Smooth muscle cell (in vitro differentiated cells): ENCODE data around the gene SPINT4. TPM values are rescaled to one million over a fixed set of nuclear protein-coding genes. Genes with fewer than 3 reads are reported as not detected.

Source experiments
- DNase-seq: peaks from one replicate; lab custom pipeline; 2025; ENCODE audit not compliant: unreplicated experiment; lab: John Stamatoyannopoulos, UW
- H2AFZ ChIP-seq: fragments of 200-600 bp; sonication (generic); 2 replicates; pipeline ENCODE4 v1.6.0; 2016; ENCODE audit warnings: antibody characterized with exemption, low read depth, mild to moderate bottlenecking
- H3F3A ChIP-seq: fragments of 200-600 bp; sonication (generic); 2 replicates; pipeline ENCODE4 v1.6.0; 2017; ENCODE audit warnings: antibody characterized with exemption, low read depth
- H3K27ac ChIP-seq: fragments of 200-600 bp; sonication (generic); 2 replicates; pipeline ENCODE4 v1.5.1; 2016; ENCODE audit warnings: low read depth, mild to moderate bottlenecking
- H3K27me3 ChIP-seq: fragments of 200-600 bp; sonication (generic); 2 replicates; pipeline ENCODE4 v1.6.1; 2016; ENCODE audit warnings: low read depth, mild to moderate bottlenecking
- H3K36me3 ChIP-seq: fragments of 200-600 bp; sonication (generic); 2 replicates; pipeline ENCODE4 v1.5.1; 2016; ENCODE audit warnings: low read depth
- H3K4me1 ChIP-seq: fragments of 200-600 bp; sonication (generic); 2 replicates; pipeline ENCODE4 v1.5.1; 2016; ENCODE audit warnings: low read depth
- H3K4me2 ChIP-seq: fragments of 200-600 bp; sonication (generic); 2 replicates; pipeline ENCODE4 v1.6.0; 2016; ENCODE audit warnings: mild to moderate bottlenecking
- H3K4me3 ChIP-seq: fragments of 200-600 bp; sonication (generic); 2 replicates; pipeline ENCODE4 v1.5.1; 2016; ENCODE audit warnings: mild to moderate bottlenecking
- H3K79me2 ChIP-seq: fragments of 200-600 bp; sonication (generic); 2 replicates; pipeline ENCODE4 v1.6.0; 2016; ENCODE audit warnings: low read depth, mild to moderate bottlenecking
- H3K9ac ChIP-seq: fragments of 200-600 bp; sonication (generic); 2 replicates; pipeline ENCODE4 v1.6.0; 2016; ENCODE audit warnings: low read depth
- H3K9me3 ChIP-seq: fragments of 200-600 bp; sonication (generic); replicated peaks from 2 replicates; pipeline ENCODE4 v1.5.1; 2016; ENCODE audit warnings: low read depth
- H4K20me1 ChIP-seq: fragments of 200-600 bp; sonication (generic); 2 replicates; pipeline ENCODE4 v1.6.0; 2016; ENCODE audit warnings: low read depth
- CTCF ChIP-seq: fragments of 200-600 bp; sonication (generic); IDR thresholded peaks from 2 replicates; pipeline ENCODE4 v1.5.1; 2017; ENCODE audit warnings: borderline replicate concordance, mild to moderate bottlenecking, antibody characterized with exemption; ENCODE audit not compliant: insufficient read depth, poor library complexity, severe bottlenecking
- WGBS: methylation state at CpG from one replicate; pipeline ENCODE4 v1.1.7; 2016; ENCODE audit warnings: low lambda C conversion rate; 5-methylcytosine and 5-hydroxymethylcytosine counted together
- microRNA-seq: library from miRNA; unstranded; fragments of <30 nt; microRNA quantifications from one replicate; pipeline ENCODE4, GENCODE V29; 2016; ENCODE audit warnings: borderline number of aligned reads
- polyA plus RNA-seq: library from polyadenylated mRNA; unstranded; fragments of >200 nt; fragmentation: Nextera tagmentation; extraction: Ambion mirVana; gene quantifications from 2 replicates; pipeline ENCODE4 v1.2.1, GENCODE V29; 2016
- small RNA-seq: library from RNA; depleted of rRNA; stranded (forward); fragments of <200 nt; gene quantifications from one replicate; pipeline ENCODE3, GENCODE V24; 2014
- total RNA-seq: library from RNA; depleted of rRNA; stranded (reverse); fragments of >200 nt; gene quantifications from 2 replicates; pipeline ENCODE4 v1.2.3, GENCODE V29; 2014

The SPINT4 gene
- total and polyA plus RNA-seq, 2 experiments from 2014 or later: not detected

GRCh38 chr20:45772693-45773092, 50.5 kb downstream of the SPINT4 start:
- H3K36me3 ChIP-seq: no peaks in the 10 kb centered on the region
- no peaks in the 10 kb centered on the region for H3K9me3 ChIP-seq
- WGBS: 81% methylated on average over 3 of the region's 3 CpGs
- H4K20me1 ChIP-seq: no peaks in the 10 kb centered on the region
- no peak for TF ChIP-seq CTCF
- DNase-seq: no peak
- H3K4me1 ChIP-seq: peaks cover 4% of the 10 kb centered on the region
- no peaks in the 10 kb centered on the region for H3K27me3 ChIP-seq
- no peak overlapping the region for H2AFZ ChIP-seq
- no peaks in the 10 kb centered on the region for H3K79me2 ChIP-seq
- H3K4me2 ChIP-seq: no peak overlapping the region
- no peaks in the 10 kb centered on the region for H3F3A ChIP-seq
- H3K4me3 ChIP-seq: no peak overlapping the region
- no peak overlapping the region for H3K9ac ChIP-seq
- no peak overlapping the region for H3K27ac ChIP-seq

DNA sequence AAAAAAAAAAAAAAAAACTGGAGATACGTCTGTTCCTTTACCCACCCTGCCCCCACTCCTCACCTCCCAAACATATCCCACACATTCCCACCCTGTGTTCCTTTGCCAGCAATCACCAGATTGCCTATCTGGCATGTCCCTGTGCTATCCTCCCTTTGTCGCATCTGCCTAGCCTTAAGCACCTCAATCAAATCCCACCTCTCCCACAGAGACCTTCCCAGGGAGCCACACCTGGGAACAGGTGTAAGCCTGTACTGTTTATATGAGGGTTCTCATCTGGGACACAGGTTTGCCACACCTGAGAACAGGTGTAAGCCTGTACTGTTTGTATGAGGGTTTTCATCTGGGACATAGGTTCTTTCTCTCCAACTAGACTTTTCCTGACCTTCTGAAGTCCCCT, 52.8 kb downstream of the SPINT4 start:
- H3K27ac ChIP-seq: no peak overlapping the region
- no peak for DNase-seq
- no peaks in the 10 kb centered on the region for H4K20me1 ChIP-seq
- H3K4me3 ChIP-seq: no peak overlapping the region
- H3F3A ChIP-seq: peaks cover 18% of the 10 kb centered on the region
- H2AFZ ChIP-seq: no peak overlapping the region
- 71% methylated on average over 2 of the region's 2 CpGs for WGBS
- H3K36me3 ChIP-seq: no peaks in the 10 kb centered on the region
- no peak overlapping the region for H3K9ac ChIP-seq
- no peaks in the 10 kb centered on the region for H3K79me2 ChIP-seq
- H3K4me1 ChIP-seq: peaks cover 4% of the 10 kb centered on the region
- H3K4me2 ChIP-seq: no peak overlapping the region
- no peaks in the 10 kb centered on the region for H3K27me3 ChIP-seq
- H3K9me3 ChIP-seq: no peaks in the 10 kb centered on the region
- no peak for TF ChIP-seq CTCF

DNA sequence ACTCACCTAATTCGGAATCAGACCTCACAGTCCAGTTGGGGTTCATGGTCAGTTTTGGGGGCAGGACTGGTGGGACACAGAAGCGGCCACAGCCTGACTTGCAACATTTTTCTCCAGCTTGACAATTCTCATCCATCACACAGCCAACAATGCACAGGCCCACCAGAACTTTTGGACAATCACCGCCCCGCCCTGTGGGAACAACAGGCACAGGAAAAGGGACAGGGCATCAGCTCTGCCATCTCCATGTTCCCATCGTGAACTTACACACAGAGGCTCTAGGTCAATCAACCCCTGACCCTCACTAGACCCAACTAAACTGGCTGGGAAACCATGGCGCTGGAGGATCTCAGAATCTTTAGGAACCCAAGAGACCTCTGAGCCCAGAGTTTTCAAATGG, 53.3 kb downstream of the SPINT4 start:
- no peak for TF ChIP-seq CTCF
- H4K20me1 ChIP-seq: no peaks in the 10 kb centered on the region
- H3K4me2 ChIP-seq: no peak overlapping the region
- H3K4me3 ChIP-seq: no peak overlapping the region
- H3K9me3 ChIP-seq: no peaks in the 10 kb centered on the region
- H3K79me2 ChIP-seq: no peaks in the 10 kb centered on the region
- no peak for DNase-seq
- H3K4me1 ChIP-seq: peaks cover 4% of the 10 kb centered on the region
- no peak overlapping the region for H3K9ac ChIP-seq
- no peaks in the 10 kb centered on the region for H3K36me3 ChIP-seq
- no peak overlapping the region for H2AFZ ChIP-seq
- no peak overlapping the region for H3K27ac ChIP-seq
- H3F3A ChIP-seq: peaks cover 22% of the 10 kb centered on the region
- H3K27me3 ChIP-seq: no peaks in the 10 kb centered on the region
- 96% methylated on average over 6 of the region's 6 CpGs for WGBS

Small RNA genes lying within 50 kb of the gene (microRNA-seq; reads per million reads assigned to microRNA genes)
- 21.0 reads per million, percentile 28 among the genes with 10 or more reads in this experiment for gene MIR3617

Small RNA genes lying within 50 kb of the gene (small RNA-seq; reads per million reads assigned to genes)
- gene MIR3617: not detected
- not detected for gene SPINT5P

Other genes with a start within 250 kb of the SPINT4 start
- gene SPINT3, start 206.7 kb upstream of the SPINT4 start, total RNA-seq: not detected in 2 replicates
- not detected in 2 replicates for gene SPINT3, start 206.7 kb upstream of the SPINT4 start, polyA plus RNA-seq
- not detected in 2 replicates for gene WFDC6, start 182.9 kb upstream of the SPINT4 start, total RNA-seq
- not detected in 2 replicates for gene WFDC6, start 182.9 kb upstream of the SPINT4 start, polyA plus RNA-seq
- gene EPPIN, start 174.9 kb upstream of the SPINT4 start, total RNA-seq: not detected in 2 replicates
- not detected in 2 replicates for gene EPPIN, start 174.9 kb upstream of the SPINT4 start, polyA plus RNA-seq
- not detected in 2 replicates for gene WFDC8, start 143.1 kb upstream of the SPINT4 start, total RNA-seq
- gene WFDC8, start 143.1 kb upstream of the SPINT4 start, polyA plus RNA-seq: not detected in 2 replicates
- gene WFDC10A, start 92.6 kb upstream of the SPINT4 start, total RNA-seq: not detected in 2 replicates
- not detected in 2 replicates for gene WFDC10A, start 92.6 kb upstream of the SPINT4 start, polyA plus RNA-seq
- not detected in 2 replicates for gene WFDC9, start 91.1 kb upstream of the SPINT4 start, total RNA-seq
- gene WFDC9, start 91.1 kb upstream of the SPINT4 start, polyA plus RNA-seq: not detected in 2 replicates
- gene WFDC11, start 52.1 kb upstream of the SPINT4 start, total RNA-seq: not detected in 2 replicates
- gene WFDC11, start 52.1 kb upstream of the SPINT4 start, polyA plus RNA-seq: not detected in 2 replicates
- gene WFDC13, start 20.3 kb upstream of the SPINT4 start, total RNA-seq: not detected in 2 replicates
- not detected in 2 replicates for gene WFDC13, start 20.3 kb upstream of the SPINT4 start, polyA plus RNA-seq
- gene WFDC10B, start 17.3 kb upstream of the SPINT4 start, total RNA-seq: not detected in 2 replicates
- gene WFDC10B, start 17.3 kb upstream of the SPINT4 start, polyA plus RNA-seq: 0.31 TPM in 1 of 2 replicates, not detected in the other
- not detected in 2 replicates for gene WFDC3, start 69.5 kb downstream of the SPINT4 start, total RNA-seq
- 0.64 TPM in 1 of 2 replicates, not detected in the other for gene WFDC3, start 69.5 kb downstream of the SPINT4 start, polyA plus RNA-seq
- gene DNTTIP1, start 69.6 kb downstream of the SPINT4 start, total RNA-seq: 15.3 and 19.4 TPM in 2 replicates
- 52.6 and 55.4 TPM in 2 replicates for gene DNTTIP1, start 69.6 kb downstream of the SPINT4 start, polyA plus RNA-seq
- gene UBE2C, start 90.3 kb downstream of the SPINT4 start, total RNA-seq: 25.8 and 35.1 TPM in 2 replicates
- gene UBE2C, start 90.3 kb downstream of the SPINT4 start, polyA plus RNA-seq: 61.2 and 66.5 TPM in 2 replicates
- gene TNNC2, start 105.0 kb downstream of the SPINT4 start, total RNA-seq: 1.7 TPM in 1 of 2 replicates, not detected in the other
- 0.78 and 1.2 TPM in 2 replicates for gene TNNC2, start 105.0 kb downstream of the SPINT4 start, polyA plus RNA-seq
- gene SNX21, start 111.5 kb downstream of the SPINT4 start, total RNA-seq: 10.9 and 14.7 TPM in 2 replicates
- 14.4 and 17.8 TPM in 2 replicates for gene SNX21, start 111.5 kb downstream of the SPINT4 start, polyA plus RNA-seq
- gene ACOT8, start 135.0 kb downstream of the SPINT4 start, total RNA-seq: 30.2 and 31.9 TPM in 2 replicates
- gene ACOT8, start 135.0 kb downstream of the SPINT4 start, polyA plus RNA-seq: 32.6 and 43.8 TPM in 2 replicates
- gene ZSWIM3, start 135.3 kb downstream of the SPINT4 start, total RNA-seq: 4.9 and 6.5 TPM in 2 replicates
- gene ZSWIM3, start 135.3 kb downstream of the SPINT4 start, polyA plus RNA-seq: 1.4 and 2.1 TPM in 2 replicates
- gene ZSWIM1, start 158.9 kb downstream of the SPINT4 start, total RNA-seq: 10.5 and 12.2 TPM in 2 replicates
- gene ZSWIM1, start 158.9 kb downstream of the SPINT4 start, polyA plus RNA-seq: 5.7 and 6.7 TPM in 2 replicates
- 0.54 and 1.2 TPM in 2 replicates for gene SPATA25, start 165.3 kb downstream of the SPINT4 start, total RNA-seq
- 0.43 TPM in 1 of 2 replicates, not detected in the other for gene SPATA25, start 165.3 kb downstream of the SPINT4 start, polyA plus RNA-seq
- 0.31 and 3.3 TPM in 2 replicates for gene NEURL2, start 168.9 kb downstream of the SPINT4 start, total RNA-seq
- 3.7 and 4.7 TPM in 2 replicates for gene NEURL2, start 168.9 kb downstream of the SPINT4 start, polyA plus RNA-seq
- 74.8 and 79.7 TPM in 2 replicates for gene CTSA, start 169.0 kb downstream of the SPINT4 start, total RNA-seq
- gene CTSA, start 169.0 kb downstream of the SPINT4 start, polyA plus RNA-seq: 132 and 138 TPM in 2 replicates
- 81.0 and 93.3 TPM in 2 replicates for gene PLTP, start 189.8 kb downstream of the SPINT4 start, total RNA-seq
- 197 and 262 TPM in 2 replicates for gene PLTP, start 189.8 kb downstream of the SPINT4 start, polyA plus RNA-seq
- 13.5 and 15.4 TPM in 2 replicates for gene PCIF1, start 212.3 kb downstream of the SPINT4 start, total RNA-seq
- gene PCIF1, start 212.3 kb downstream of the SPINT4 start, polyA plus RNA-seq: 37.2 and 38.9 TPM in 2 replicates
- gene ZNF335, start 249.9 kb downstream of the SPINT4 start, total RNA-seq: 11.2 and 11.6 TPM in 2 replicates
- 14.2 and 20.7 TPM in 2 replicates for gene ZNF335, start 249.9 kb downstream of the SPINT4 start, polyA plus RNA-seq